ENCODE measurements around the gene RNASE3.
"Not testable (repeated sequence)": the region's sequence is repeated elsewhere in the genome, so short reads cannot be mapped to it uniquely, and the experiment has no call there.

The RNASE3 gene

DNA sequence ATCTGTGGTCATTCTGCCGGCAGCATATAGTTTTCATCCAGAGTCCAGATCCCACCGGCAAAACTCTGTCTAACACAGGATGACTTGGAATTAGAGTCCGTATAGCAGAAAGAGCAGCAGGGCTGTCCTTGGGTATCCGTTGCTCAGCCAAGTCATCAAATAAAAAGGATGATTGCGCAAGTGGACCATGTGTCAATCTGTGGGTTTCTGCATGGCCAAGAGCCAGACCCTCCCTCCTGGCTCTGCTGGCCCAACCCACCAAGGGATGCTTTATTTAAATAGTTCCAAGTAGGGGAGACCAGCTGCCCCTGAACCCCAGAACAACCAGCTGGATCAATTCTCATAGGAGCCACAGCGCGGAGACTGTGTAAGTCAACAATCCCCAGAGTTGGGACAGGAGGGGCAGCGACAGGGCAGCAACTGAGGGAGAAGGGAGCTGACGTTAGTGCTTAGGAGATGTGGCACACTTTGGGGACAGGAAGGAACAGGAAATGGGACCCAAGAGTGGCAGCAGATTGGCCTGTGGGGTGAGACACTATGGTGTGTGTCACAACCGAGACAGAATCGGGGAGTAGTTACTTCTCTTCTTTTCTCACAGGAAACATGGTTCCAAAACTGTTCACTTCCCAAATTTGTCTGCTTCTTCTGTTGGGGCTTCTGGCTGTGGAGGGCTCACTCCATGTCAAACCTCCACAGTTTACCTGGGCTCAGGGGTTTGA, 28.0 kb downstream of the RNASE3 start:
- not testable (repeated sequence) for DNase-seq (ENCODE audit: low spot score)

DNA sequence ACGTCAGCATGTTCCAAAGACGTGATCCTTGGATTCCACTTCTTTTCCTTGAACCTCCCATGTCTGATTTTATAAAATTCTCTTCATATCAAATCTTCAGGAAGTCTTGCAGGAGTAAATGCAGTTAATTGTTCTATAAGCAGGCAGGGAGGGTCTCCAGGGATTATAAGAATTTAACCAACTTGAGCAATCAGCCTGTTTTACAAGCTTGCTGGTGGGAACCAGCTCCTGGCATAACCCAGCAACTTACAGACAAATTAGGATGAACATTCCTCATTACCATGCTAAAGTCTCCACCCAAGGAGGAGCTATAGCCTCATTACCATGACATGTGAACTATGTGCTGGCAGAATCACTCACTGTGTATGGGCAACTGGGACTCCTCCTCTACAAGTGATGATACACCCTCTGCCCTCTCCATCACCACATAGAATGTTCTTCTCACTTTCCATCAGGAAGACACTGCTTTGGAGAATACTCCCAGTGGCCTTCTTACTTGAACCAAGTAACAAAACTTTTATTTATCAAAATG, 32.6 kb downstream of the RNASE3 start:
- not testable (repeated sequence) for DNase-seq (ENCODE audit: low spot score)

GRCh38 chr14:20934148-20934762, 43.1 kb downstream of the RNASE3 start:
- peak; percentile 5 for DNase-seq (ENCODE audit: low spot score)

GRCh38 chr14:20935303-20935984, 44.3 kb downstream of the RNASE3 start:
- no peak for DNase-seq (ENCODE audit: low spot score)

All from cerebellar cortex (tissue), 1 donor.